HepG2 (cell line): ENCODE results near the gene CCDC59. TPM values are rescaled to one million over a fixed set of nuclear protein-coding genes. Genes with fewer than 3 reads are reported as not detected.

Source experiments
- ATAC-seq: fragments of 200-7000 bp; cut with Tn5 transposase; 3 replicates; pipeline ENCODE4 v1.9.1; 2020; ENCODE audit warnings: mild to moderate bottlenecking, moderate library complexity
- BruUV-seq: library from RNA; stranded (reverse); fragments of 400-500 nt; replicated peaks from 2 replicates; lab custom pipeline; 2021; lab: Mats Ljungman, UMichigan
- CTCF ChIA-PET: fragments of 300-600 bp; formaldehyde crosslinking; extraction: SDS; loops from one replicate; lab custom pipeline; 2021; ENCODE audit warnings: low total read pairs, inconsistent platforms, low intra/inter-chr PET ratio; lab: Yijun Ruan, JAX
- POLR2A ChIA-PET: fragments of 350-600 bp; sonication (Branson Sonifier 250); formaldehyde crosslinking; loops from one replicate; lab custom pipeline; 2020; ENCODE audit warnings: antibody characterized with exemption, inconsistent platforms; lab: Yijun Ruan, JAX
- DNase-seq: peaks from one replicate; pipeline ENCODE4 v3.0.0-alpha.2; 2015; ENCODE audit warnings: low spot score
- FAIRE-seq: peaks from 3 replicates; lab custom pipeline; 2011; peaks lifted over from hg19 to GRCh38; lab: Jason Lieb, UNC
- H2AFZ ChIP-seq: one replicate; pipeline ENCODE4 v1.6.1; 2011; ENCODE audit warnings: low read length, inconsistent platforms
- H3K27ac ChIP-seq: fragments of 300-600 bp; 3 replicates; pipeline ENCODE4 v1.8.0; 2011; ENCODE audit warnings: mixed run types, mild to moderate bottlenecking, mixed read lengths, low read length, inconsistent platforms; ENCODE audit not compliant: insufficient read depth; ENCODE audit errors: extremely low read length
- H3K27me3 ChIP-seq, 2 experiments: fragments of 200-600 bp in 1 of 2; 2 replicates in 1 of 2; 3 replicates in 1 of 2; pipeline versions ENCODE4 v1.6.0 to v1.8.0; 2011; ENCODE audit warnings: low read length in 2 of 2, mild to moderate bottlenecking in 2 of 2, moderate library complexity in 2 of 2, inconsistent platforms in 1 of 2; ENCODE audit not compliant: insufficient read depth in 2 of 2, control insufficient read depth in 1 of 2
- H3K36me3 ChIP-seq, 2 experiments: fragments of 200-600 bp in 1 of 2; replicated peaks in 1 of 2; 2 replicates in 1 of 2; 3 replicates in 1 of 2; pipeline versions ENCODE4 v1.5.1 to v1.8.0; 2011; ENCODE audit warnings: low read length in 2 of 2, inconsistent platforms in 1 of 2; ENCODE audit not compliant: insufficient read depth in 2 of 2, control insufficient read depth in 1 of 2
- H3K4me1 ChIP-seq: 2 replicates; pipeline ENCODE4 v1.5.1; 2012; ENCODE audit warnings: low read length, inconsistent platforms; ENCODE audit not compliant: insufficient read depth
- H3K4me2 ChIP-seq: 2 replicates; pipeline ENCODE4 v1.6.0; 2011; ENCODE audit warnings: low read depth, low read length, inconsistent platforms
- H3K4me3 ChIP-seq, 3 experiments: fragments of 200-600 bp in 1 of 3; sonication (generic), shearing (Covaris generic) in 1 of 3; replicated peaks in 1 of 3; 2 replicates each; pipeline ENCODE4 v1.5.1; 2011 to 2016; ENCODE audit warnings: low read length in 3 of 3, inconsistent platforms in 2 of 3, low read depth in 2 of 3, mild to moderate bottlenecking in 2 of 3, control low read depth in 1 of 3, mixed read lengths in 1 of 3; ENCODE audit not compliant: insufficient read depth in 1 of 3
- H3K79me2 ChIP-seq: one replicate; pipeline ENCODE4 v1.6.1; 2011; ENCODE audit warnings: low read length, inconsistent platforms; ENCODE audit not compliant: insufficient read depth
- H3K9ac ChIP-seq: 2 replicates; pipeline ENCODE4 v1.6.0; 2011; ENCODE audit warnings: mild to moderate bottlenecking, low read depth, low read length, inconsistent platforms; ENCODE audit not compliant: insufficient read depth
- H3K9me3 ChIP-seq: 2 replicates; pipeline ENCODE4 v1.5.1; 2012; ENCODE audit warnings: mild to moderate bottlenecking, low read length
- H4K20me1 ChIP-seq: 2 replicates; pipeline ENCODE4 v1.6.0; 2011; ENCODE audit warnings: inconsistent platforms, mild to moderate bottlenecking, low read length, moderate library complexity; ENCODE audit not compliant: insufficient read depth
- BCL3 ChIP-seq: sonication (generic); formaldehyde crosslinking; IDR thresholded peaks from 2 replicates; pipeline ENCODE4 v1.5.1; 2020; ENCODE audit warnings: mild to moderate bottlenecking, missing genetic modification reagents, moderate library complexity
- CEBPB ChIP-seq: IDR thresholded peaks from 2 replicates; pipeline ENCODE4 v1.6.1; 2011; ENCODE audit warnings: low read depth, low read length, improper control_type of control experiment, borderline replicate concordance
- CEBPG ChIP-seq: IDR thresholded peaks from 2 replicates; pipeline ENCODE4 v1.6.1; 2016
- POLR2AphosphoS2 ChIP-seq: IDR thresholded peaks from 2 replicates; pipeline ENCODE4 v1.6.1; 2011; ENCODE audit warnings: low read depth, low read length, improper control_type of control experiment
- RBM22 ChIP-seq: fragments of 200-400 bp; formaldehyde crosslinking; optimal IDR thresholded peaks from 2 replicates; pipeline ENCODE3; 2017; ENCODE audit warnings: mild to moderate bottlenecking, low read length, moderate library complexity
- TAF15 ChIP-seq: fragments of 200-400 bp; formaldehyde crosslinking; IDR thresholded peaks from one replicate; pipeline ENCODE4 v1.6.1; 2018; ENCODE audit warnings: mild to moderate bottlenecking, low read depth, low read length; ENCODE audit not compliant: poor library complexity, severe bottlenecking
- ZNF629 ChIP-seq: sonication (generic); formaldehyde crosslinking; conservative IDR thresholded peaks from 2 replicates; pipeline ENCODE4 v1.5.0; 2020; ENCODE audit warnings: missing genetic modification reagents
- WGBS: methylation state at CpG from one replicate; pipeline ENCODE4 v1.1.6; 2017; ENCODE audit warnings: low lambda C conversion rate; 5-methylcytosine and 5-hydroxymethylcytosine counted together
- in situ Hi-C: cut with HindIII; loops from 2 replicates; pipeline ENCODE4 v1.10.0; 2017; ENCODE audit warnings: low pct_unique_long_range_greater_than_20kb; ENCODE audit not compliant: extremely low pct_ligation_motif_present
- intact Hi-C: fragments of 100-400 bp; cut with micrococcal nuclease; formaldehyde crosslinking; loops from one replicate; pipeline ENCODE4 v1.10.0; 2022; ENCODE audit not compliant: unreplicated experiment
- polyA plus RNA-seq, 8 experiments: library from polyadenylated mRNA; depleted of rRNA in 3 of 8; stranded (reverse) in 7 of 8; unstranded in 1 of 8; fragments of >200 nt; fragmentation: Illumina TruSeq in 4 of 8; extraction: Trizol in 4 of 8; gene quantifications; 2 replicates each; pipeline versions ENCODE4 v1.2.1 to v1.2.3, GENCODE V29; 2011 to 2016; ENCODE audit warnings: low read depth in 4 of 8, missing spikeins in 1 of 8, mixed read lengths in 1 of 8; ENCODE audit not compliant: insufficient read depth in 1 of 8
- total RNA-seq, 5 experiments: library from RNA; depleted of rRNA; stranded (reverse); fragments of >200 nt; fragmentation: Illumina TruSeq; extraction: Trizol; gene quantifications; 2 replicates each; pipeline ENCODE4 v1.2.3, GENCODE V29; 2016; ENCODE audit warnings: low read depth in 1 of 5
- TF ChIP-seq, protein P1 (sequence below): IDR thresholded peaks from 2 replicates; pipeline ENCODE4 v1.6.1; 2012; ENCODE audit warnings: low read depth, low read length, improper control_type of control experiment

The CCDC59 gene
- total and polyA plus RNA-seq, 2 of the 13 experiments (the other 11 are each of a cell fraction or from before 2014, with no cell fraction given): 16.1 to 81.3 TPM

DNA sequence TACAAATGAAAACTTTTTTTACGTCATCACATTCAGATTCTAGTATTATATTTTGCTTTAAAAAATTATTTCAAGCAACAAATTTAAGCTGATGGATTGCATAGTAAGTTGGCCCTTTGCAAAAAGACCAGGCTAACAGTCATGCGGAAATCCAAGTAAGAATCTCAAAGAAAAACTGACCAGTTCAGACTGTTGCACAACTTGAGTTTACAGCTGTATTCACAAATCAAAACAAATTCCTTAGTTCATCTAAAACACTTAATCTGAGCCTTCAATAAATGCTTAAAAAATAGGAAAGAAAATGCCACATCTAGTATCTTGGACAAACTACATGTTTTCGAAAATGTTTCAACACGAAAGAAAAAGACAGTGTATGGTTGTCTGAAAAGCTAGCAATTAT, 847 bp downstream of the CCDC59 start:
- no peak overlapping the region for H2AFZ ChIP-seq
- BruUV-seq: no TSS peak
- DNase-seq: no peak
- H3K9me3 ChIP-seq: no peaks in the 10 kb centered on the region
- ChIA-PET CTCF (no interaction called here), POLR2A (interaction anchor here (1.3 kb wide), 1 partner anchor 1579 kb away, joined by 3 read pairs; no protein-coding TSS in a partner anchor)
- intact Hi-C loops (loop anchor here (10.0 kb wide), 1 partner anchor 713 kb away; no protein-coding TSS in a partner anchor), in situ Hi-C loops (no loop called here)
- H3K27ac ChIP-seq: peak overlapping the region; percentile 98
- H3K27me3 ChIP-seq: no peaks in the 10 kb centered on the region; a peak in 1 of 5 replicates
- no peaks in the 10 kb centered on the region; the same call in 1 of the 2 replicates for H4K20me1 ChIP-seq
- no peak for ATAC-seq
- H3K9ac ChIP-seq: peak overlapping the region; percentile 97
- peaks cover 1 to 32% of the 10 kb centered on the region in 2 experiments; a peak in 3 of 5 replicates for H3K36me3 ChIP-seq
- peaks cover 39% of the 10 kb centered on the region for H3K79me2 ChIP-seq
- no peak for TF ChIP-seq TAF15
- TF ChIP-seq CEBPG (CRISPR knock-in tag): peak; percentile 27; the same call in 1 of the 2 replicates
- peak; percentile 51; the same call in 1 of the 2 replicates for TF ChIP-seq CEBPB
- WGBS: 14% methylated on average over 4 of the region's 4 CpGs
- no peak for FAIRE-seq
- peak overlapping the region; percentile 90 for H3K4me2 ChIP-seq
- H3K4me1 ChIP-seq: peaks cover 30% of the 10 kb centered on the region
- peak overlapping the region; percentile 84 to 95 (median 94) for H3K4me3 ChIP-seq

DNA sequence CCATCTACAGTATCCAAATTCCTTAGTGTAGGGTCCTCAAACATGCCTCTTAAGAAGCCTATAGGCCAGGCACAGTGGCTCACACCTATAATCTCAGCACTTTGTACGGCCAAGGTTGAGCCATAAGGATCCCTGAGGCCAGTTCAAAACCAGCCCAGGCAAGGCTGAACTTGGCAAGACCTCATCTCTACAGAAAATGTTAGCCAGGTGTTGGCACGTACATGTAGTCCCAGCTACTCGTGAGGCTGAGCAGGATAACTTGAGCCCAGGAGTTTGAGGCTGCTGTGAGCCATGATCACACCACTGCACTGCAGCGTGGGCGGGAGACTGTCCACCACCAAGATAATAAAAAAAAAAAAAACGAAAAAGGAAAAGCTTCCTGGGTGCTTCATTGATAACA, 6.8 kb downstream of the CCDC59 start:
- Histone ChIP-seq H3K79me2 (peaks cover 11% of the 10 kb centered on the region), H4K20me1 (no peaks in the 10 kb centered on the region; the same call in 1 of the 2 replicates), H3K4me3 (no peak overlapping the region), H3K4me2 (no peak overlapping the region), H3K36me3 (peaks cover 1 to 39% of the 10 kb centered on the region in 2 experiments; a peak in 3 of 5 replicates), H3K27me3 (no peaks in the 10 kb centered on the region), H3K9me3 (no peaks in the 10 kb centered on the region), H3K4me1 (peaks cover 14% of the 10 kb centered on the region), H2AFZ (no peak overlapping the region), H3K9ac (no peak overlapping the region), H3K27ac (no peak overlapping the region)
- in situ Hi-C loops (no loop called here), intact Hi-C loops (loop anchor here (10.0 kb wide), 1 partner anchor 707 kb away; no protein-coding TSS in a partner anchor)
- no TSS peak for BruUV-seq
- DNase-seq (no peak), ATAC-seq (peak; percentile 47), FAIRE-seq (no peak)
- WGBS: 91% methylated on average over 6 of the region's 6 CpGs
- TF ChIP-seq, protein P1, sequence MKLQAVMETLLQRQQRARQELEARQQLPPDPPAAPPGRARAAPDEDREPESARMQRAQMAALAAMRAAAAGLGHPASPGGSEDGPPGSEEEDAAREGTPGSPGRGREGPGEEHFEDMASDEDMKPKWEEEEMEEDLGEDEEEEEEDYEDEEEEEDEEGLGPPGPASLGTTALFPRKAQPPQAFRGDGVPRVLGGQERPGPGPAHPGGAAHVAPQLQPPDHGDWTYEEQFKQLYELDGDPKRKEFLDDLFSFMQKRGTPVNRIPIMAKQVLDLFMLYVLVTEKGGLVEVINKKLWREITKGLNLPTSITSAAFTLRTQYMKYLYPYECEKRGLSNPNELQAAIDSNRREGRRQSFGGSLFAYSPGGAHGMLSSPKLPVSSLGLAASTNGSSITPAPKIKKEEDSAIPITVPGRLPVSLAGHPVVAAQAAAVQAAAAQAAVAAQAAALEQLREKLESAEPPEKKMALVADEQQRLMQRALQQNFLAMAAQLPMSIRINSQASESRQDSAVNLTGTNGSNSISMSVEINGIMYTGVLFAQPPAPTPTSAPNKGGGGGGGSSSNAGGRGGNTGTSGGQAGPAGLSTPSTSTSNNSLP: no peak
- TF ChIP-seq POLR2AphosphoS2: 0 out of 2 replicates have a peak, but pooled peaks have one; percentile 4
- TF ChIP-seq ZNF629 (CRISPR knock-in tag): no peak
- no peak for TF ChIP-seq BCL3 (CRISPR knock-in tag)
- peak; percentile 59 for TF ChIP-seq RBM22
- ChIA-PET POLR2A (no interaction called here), CTCF (no interaction called here)
